HG03196 (cell line): Measurements from ENCODE around the gene DRD2.

Source experiments
- ATAC-seq: cut with Tn5 transposase; IDR thresholded peaks from one replicate; pipeline ENCODE4 v1.9.1; 2021; ENCODE audit not compliant: unreplicated experiment

Gene DRD2

DNA sequence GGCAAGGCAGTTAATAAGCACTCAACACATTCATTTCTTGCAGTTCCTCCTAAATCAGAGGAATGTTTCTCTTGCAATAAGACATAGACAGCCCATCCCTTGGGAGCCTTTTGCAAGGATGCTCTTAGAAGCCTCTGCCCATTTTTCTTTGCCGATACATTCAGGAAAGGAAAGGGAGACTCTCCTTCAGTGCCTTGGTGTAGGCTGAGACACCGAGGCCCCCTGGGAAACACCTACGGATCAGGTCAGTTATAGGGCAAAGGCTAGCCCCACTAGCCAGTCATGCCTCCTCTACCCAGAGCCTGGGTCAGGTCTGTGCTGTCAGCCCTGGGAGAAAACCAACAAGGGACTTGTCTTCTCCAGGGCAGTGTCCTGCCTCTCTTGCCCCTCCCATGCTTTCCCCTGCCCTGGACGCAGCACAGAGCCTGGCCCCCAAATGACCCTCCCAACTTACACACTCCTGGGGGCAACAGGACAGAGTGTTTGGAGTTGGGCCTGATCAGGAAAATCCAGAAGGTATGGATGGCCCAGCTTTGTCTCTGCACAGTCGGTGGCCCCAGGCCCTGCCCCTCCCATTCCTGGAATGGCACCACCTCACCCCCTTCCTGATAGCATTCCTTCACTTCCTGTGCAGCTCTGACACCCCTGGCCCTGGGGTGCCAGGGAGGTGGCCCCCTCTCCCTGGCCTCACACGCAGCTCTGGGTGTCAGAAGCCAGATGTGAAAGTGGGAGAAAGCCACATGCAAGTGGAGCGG lies 69.3 kb downstream of the DRD2 start:
- no peak for ATAC-seq

DNA sequence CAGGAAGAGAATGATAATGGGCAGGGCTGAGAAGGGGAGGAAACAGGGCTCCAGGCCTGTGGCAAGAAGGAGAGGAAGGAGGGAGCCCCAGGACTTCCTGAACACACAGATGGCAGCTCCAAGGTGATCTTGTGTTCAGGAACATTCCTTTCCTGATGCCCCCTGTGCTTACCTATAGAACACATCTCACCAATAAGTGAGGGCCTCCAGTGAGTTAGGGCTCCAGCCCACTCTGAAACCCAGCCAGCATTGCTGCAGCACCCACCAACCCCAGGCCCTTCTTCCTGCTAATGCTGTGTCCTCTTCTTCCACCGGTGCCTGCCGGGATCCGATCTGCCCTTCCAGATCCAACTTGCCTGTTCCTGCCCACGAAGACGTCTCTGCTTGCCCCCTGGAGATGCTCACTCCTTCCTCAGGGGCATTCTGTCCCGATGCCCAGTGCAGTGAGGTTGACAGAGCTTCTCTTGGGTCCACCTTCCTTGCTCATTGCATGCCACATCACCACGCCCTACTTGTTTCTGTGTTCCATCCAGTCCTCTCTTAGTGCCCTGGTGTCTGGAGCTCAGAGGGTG lies 70.3 kb downstream of the DRD2 start:
- no peak for ATAC-seq

DNA sequence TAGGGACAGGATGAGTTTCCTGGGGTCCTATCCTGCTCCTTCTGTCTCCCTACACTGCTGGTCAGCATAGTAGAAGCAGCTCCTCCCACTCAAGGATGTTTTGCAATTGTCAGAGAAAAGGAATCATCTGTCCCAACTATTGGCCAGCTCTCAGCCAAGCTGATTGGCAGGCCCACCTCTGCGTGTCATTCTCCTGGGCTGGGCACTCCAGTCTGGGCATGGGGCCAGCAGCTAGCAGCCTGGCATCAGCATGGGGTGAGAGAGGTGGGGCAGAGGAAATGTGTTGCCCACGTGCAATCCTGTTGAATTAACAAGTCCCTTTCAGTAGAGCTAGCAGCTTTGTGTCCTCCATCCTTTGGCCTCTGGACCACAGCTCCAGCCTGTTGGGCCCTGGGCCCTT lies 73.5 kb downstream of the DRD2 start:
- no peak for ATAC-seq

DNA sequence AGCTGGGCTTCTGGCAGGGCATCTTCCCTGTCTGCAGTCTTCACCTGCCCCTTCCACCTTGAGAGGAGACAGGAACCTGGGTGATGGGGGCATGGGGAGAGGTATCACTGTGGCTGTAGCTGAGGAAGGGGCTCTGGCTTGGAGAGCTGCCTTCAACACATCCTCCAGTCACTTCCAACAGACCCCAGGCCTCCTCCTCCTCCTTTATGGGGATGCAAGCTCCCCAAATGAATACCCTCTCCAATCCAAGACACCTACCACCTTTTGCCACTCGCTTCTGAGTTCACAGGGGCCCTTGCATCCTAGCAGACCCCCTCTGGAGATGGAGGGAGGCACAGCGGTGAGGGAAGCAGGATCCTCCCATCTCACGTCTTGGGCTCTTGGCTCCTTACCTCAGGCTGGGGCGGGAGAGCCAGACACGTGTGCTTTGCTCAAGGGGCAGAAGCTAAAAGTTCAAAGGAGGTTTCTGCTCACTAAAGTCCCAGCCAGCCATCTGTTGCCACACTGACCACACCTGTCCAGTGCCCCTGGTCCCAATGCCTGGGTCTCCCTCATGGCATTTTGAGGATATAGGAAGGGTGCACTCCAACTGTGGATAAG lies 74.5 kb downstream of the DRD2 start:
- ATAC-seq: no peak

DNA sequence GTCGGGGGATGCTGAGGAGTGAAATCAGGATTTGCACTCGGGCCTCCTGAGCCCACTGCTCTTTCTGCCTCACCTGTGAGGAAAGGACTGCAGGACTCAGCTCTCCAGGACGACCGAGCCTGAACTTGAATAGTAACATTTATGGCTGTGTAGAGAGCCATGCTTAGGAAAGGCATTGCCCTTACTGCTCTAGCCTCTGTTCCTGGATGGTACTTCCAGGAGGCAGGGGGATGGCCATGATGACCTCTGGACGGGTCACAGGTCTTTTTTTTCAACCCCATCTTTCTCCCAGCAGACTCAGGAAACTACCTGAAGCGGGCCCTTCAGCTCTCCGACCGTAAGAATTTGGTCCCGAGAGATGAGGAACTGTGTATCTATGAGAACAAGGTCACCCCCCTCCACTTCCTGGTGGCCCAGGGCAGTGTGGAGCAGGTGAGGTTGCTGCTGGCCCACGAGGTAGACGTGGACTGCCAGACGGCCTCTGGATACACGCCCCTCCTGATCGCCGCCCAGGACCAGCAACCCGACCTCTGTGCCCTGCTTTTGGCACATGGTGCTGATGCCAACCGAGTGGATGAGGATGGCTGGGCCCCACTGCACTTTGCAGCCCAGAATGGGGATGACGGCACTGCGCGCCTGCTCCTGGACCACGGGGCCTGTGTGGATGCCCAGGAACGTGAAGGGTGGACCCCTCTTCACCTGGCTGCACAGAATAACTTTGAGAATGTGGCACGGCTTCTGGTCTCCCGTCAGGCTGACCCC lies 76.3 kb downstream of the DRD2 start:
- ATAC-seq: no peak

DNA sequence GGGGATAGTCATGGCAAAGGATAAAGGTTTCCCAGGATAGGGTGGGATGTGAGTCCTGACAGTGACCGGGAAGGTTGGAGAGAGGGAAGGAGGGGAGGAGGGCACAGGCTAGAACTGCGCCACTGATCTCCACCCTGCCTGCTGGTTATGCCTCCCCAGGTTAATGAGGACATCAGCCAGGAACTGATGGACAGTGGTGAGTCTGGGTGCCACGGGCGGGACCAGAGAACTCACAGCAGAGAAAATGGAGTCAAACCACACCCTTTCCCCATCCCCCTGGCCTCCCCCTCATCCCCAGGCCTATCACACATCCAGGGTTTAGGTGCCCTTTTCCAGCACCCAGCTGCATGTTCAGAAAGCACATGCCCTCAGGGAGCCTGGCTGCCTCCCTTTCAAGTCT lies 77.4 kb downstream of the DRD2 start:
- ATAC-seq: no peak

DNA sequence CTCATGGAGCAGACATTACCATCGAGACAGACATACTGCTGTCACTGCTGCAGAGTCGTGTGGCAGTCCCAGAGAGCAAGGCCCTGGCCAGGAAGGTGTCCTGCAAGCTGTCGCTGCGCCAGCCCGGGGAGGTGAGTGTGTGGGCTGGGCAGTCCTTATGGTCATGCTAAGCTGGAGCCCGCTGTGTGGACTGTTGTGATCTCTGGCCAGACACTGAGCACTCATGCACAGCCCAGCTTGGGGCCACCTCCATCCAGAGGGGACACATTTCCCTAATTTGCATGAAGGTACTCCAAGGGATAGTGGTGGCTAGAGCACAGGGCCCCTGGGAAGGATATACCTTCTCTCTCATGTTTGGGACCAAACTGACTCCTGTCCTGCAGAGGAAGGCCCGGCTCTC lies 78.0 kb downstream of the DRD2 start:
- ATAC-seq: no peak

DNA sequence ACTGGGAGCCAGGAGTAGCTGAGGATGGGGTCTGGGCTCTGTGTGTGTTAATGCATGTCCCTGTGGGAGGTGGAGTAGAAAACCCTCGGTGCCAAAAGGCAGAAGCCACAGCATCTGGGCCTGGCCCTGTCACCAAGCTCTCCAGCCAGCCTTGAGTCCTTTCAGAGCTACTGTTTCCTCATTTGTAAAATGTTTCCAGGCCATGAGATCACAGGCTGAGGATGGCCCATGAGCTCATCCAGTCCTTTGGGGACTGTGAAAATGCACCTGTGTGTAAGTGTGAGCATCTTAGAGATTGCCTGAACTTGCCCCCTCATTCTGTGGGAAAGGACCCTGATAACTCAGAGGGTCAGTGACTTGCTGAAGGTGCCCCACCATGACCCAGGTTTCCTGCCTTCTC lies 78.5 kb downstream of the DRD2 start:
- no peak for ATAC-seq

DNA sequence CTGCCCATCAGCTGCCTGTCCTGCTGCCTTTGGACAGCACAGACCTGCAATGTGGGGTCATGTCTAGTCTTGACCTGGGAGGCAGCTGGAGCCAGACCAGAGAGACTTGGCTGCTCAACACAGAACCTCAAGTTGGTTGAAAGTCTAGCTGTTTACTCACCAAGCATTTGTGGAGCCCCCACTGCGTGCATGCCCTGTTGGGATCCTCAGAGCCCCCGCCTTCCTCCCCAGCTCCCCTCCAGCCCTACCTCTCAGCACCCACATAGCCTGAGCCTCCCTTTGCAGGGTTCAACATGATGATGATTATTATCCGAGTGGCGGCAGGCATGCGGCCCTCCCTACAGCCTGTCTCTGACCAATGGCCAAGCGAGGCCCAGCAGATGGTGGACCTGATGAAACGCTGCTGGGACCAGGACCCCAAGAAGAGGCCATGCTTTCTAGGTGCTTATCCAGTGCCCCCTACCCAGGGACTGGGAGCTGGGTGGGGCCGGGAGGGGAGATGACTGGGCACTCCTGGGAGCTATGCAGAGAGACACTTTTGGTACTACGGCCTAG lies 79.3 kb downstream of the DRD2 start:
- no peak for ATAC-seq

DNA sequence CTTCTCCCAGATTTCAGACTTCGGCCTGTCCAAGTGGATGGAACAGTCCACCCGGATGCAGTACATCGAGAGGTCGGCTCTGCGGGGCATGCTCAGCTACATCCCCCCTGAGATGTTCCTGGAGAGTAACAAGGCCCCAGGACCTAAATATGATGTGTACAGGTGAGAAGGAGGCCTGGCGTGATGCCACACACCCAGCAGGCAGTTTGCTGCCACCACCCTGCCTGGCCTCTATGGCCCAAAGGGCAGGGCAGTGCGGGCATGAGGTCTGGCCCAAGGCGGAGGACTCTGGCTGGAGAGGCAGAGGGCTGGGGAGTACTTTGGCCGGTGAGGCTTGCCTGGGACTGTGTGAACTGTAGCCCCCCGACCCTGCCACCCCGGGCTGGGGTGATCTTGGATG lies 80.3 kb downstream of the DRD2 start:
- ATAC-seq: no peak

DNA sequence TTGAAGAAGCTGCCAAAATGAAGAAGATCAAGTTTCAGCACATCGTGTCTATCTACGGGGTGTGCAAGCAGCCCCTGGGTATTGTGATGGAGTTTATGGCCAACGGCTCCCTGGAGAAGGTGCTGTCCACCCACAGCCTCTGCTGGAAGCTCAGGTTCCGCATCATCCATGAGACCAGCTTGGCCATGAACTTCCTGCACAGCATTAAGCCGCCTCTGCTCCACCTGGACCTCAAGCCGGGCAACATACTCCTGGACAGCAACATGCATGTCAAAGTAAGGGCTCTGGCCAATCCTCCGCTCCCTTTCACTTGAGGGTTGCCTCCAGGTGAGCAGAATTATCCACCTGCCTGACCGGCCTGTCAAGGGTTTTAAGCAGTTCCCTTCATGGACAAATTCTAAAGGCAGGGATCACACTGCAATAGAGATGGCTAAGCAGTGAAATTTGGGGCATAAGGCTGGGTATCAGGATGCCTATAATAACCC lies 81.7 kb downstream of the DRD2 start:
- no peak for ATAC-seq

DNA sequence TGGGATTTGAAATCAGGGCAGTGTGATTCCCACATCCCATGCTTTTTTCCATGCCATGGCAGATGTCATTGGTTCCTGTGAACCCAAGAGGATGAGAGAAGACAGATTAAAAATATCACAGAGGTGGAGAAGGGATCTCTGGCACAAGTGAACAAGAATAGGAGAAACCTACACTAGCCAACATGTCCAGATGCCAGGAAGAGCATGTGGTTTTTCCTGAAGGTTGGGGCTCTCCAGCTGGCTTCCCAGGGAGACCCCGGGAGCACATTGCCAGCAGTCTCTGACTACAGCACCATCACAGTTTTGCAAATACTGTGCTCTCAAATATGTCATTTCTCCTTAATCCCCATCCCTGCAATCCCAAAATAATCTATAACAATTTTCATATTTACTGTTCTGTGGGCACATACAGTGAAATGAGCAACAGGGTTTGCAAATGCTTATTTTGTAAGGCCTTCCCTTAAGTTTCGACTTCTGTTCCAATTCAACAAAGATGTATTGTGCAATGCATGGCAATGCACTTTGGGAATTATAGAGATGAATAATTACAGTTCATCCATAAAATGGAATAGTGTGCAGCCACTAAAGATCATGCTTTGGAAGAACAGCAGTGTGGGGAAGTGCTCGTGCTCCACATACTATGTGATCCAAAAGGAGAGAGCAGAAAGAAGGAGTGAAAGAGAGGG lies 82.8 kb downstream of the DRD2 start:
- ATAC-seq: no peak

DNA sequence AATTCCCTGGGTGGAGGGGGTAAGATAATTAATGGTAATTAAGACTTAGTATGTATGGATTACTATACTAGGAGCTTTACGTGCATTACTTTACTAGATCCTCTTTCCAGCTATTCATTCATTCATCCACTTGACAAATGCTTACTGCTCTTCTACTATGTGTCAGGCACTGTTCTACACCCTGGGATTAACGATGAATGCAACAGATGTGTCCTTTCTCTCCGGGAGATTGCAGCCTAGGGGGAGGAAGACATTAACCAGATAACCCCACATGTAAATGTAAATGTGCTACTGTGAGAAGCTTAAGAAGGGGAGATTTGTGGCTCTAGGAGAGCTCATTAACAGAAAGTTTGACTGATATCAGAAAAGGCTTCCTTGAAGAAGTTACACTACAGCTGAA lies 85.9 kb downstream of the DRD2 start:
- no peak for ATAC-seq

DNA sequence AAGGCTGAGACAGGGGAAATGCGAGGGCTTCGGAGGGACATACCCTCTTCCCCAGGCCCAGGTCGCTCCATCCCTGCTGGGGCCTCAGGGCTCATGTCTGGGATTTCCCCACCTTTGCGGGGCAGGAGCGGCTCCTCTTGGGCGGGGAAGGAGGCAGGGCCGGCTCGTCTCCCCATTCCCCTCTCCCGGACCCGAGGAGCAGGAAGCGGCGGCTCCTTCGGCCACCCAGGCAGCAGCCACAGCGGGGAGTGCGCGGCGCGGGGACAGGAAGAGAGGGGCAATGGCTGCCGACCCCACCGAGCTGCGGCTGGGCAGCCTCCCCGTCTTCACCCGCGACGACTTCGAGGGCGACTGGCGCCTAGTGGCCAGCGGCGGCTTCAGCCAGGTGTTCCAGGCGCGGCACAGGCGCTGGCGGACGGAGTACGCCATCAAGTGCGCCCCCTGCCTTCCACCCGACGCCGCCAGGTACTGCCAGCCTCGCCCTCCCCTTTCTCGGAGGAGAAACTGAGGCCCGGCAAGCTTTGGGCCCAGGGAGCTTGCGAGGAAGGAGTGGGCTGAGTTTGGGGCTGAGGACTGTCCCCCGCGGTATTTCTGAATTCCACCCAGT lies 87.5 kb downstream of the DRD2 start, which contains the start of gene ANKK1:
ANKK1 (plus strand) TSS at position 175 of the 607 bp plus-strand sequence; CDS start at position 281, 106 bp downstream.
- ATAC-seq: no peak

DNA sequence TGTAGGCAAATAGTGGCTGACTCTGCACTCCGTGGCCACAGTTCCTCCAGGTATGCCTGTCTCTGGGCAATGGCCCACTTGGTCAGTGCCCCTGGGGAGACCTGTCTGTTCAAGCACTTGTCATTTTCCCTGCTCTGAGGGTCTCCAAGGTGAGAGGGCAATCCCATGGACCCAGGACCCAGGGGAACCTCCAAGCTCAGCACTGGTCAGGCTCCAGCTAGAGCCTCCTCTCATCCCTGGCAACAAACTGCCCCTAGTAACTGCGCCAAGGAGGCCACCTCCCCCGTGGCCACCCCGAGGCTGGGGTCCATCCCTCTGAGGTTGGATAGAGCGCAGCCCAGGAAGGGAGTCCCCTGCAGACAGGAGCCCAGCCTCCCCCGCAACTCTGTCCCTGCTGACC lies 88.3 kb downstream of the DRD2 start:
- no peak for ATAC-seq

DNA sequence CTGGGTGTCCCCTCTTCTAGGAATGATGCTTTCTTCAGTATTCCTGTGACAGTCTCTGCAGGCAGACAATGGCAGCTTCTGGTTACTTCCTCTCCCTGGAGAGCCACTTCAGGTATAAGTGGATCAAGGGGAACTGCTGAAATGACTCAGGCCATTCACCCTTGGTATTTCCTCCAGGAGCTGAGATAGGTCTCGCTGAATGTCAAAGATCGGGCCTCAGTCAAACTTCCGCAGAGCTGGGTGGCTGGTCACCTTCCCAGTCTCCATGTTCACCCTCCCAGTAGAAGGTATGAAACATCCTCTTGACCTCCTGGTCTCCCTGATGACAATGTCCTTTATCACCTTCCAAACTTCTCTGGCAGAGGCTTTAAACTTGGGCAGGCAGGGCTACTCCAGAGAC lies 89.4 kb downstream of the DRD2 start:
- no peak for ATAC-seq

DNA sequence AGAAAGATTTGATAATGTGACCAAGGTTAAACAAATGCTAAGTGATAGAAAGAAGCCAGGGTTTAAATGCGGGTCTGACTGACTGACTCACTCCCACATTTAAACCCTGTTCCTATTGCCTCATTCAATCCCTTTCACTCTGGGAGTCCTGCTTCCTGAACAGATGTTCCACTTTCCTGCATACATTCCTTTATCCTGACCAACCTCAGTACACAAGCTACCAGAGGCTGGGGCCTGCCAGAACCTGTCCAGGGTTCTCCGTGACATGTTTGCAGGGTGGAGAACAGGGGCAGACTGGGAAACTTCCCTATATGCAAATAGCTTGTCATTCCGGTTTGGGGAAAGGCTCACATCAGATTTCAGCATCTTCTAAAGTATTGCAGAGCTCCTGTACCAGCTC lies 90.6 kb downstream of the DRD2 start:
- ATAC-seq: no peak

DNA sequence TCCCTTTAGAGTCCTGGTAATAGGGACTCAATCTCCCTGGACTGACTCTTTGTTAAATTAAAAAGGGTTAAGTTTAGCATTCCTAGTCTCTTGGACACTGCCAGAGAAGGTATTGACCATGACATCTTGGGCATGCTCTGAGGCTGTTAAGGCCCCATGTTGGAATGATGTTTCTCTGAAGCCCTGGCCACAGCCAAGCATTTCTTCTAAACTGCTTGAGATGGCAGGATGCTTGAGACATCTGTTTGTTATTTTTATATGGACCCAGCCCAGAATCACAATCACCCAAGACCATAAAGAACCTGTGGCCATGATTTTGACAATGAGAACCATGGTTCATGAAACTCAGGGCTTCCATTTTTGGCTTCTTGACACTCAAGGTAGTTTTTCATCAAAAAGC lies 93.1 kb downstream of the DRD2 start:
- no peak for ATAC-seq

DNA sequence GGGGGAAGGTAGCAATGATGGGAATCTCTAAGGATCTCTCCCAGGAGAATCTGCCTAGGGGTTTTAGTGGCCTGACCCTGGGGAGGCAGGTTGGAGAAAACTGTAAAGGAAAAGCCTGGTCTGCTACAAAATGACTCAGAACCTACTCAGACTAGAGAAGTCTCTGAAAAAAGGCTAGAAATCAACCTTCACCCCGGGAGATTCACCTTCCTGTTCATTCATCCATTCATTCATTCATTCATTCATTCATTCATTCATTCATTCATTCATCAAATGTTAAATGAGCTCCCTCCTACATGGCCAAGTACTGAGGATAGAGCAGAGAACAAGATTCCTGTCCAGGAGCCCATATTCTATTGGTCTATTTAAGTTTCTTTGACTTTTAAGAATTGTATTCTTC lies 96.5 kb downstream of the DRD2 start:
- ATAC-seq: no peak

DNA sequence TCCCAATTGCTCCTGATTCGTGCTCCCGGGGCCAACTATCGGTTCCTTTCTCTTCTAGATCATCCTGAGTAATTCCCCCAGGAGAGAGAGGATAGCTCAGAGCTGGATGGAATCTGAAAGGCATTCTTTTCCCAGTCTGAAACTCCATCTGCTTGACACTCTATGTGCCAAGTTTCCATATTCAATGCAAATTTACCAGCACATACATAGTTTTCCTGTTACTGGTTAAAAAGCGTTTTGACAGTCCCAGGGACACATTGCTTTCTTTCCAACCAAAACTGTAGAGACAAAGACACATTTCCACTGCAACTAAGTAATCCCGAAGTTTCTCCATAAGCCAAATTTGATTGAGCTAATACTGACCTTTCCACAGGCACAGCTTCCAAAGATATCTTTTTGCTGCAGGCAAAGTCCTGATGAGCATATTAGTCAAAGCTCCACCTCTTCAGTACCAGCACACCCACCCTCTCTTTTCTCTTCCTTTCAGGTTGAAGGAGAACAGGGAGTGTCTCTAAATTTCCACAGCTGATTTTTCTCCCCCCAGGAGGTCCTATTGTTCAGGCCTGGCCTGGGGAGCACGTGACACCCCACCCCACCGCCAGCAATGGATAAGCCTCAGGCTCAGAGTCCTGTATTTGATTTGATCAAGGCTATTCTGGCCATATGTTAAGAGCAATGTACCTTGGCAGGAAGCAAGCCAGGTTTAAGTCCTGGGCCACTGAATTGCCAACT lies 97.4 kb downstream of the DRD2 start:
- no peak for ATAC-seq
